Measurements from ENCODE around the gene GLYR1. TPM values are rescaled to one million over a fixed set of nuclear protein-coding genes. Genes with fewer than 3 reads are reported as not detected.

The GLYR1 gene
- total and polyA plus RNA-seq, 2 donors (not counting 3 experiments of a cell fraction or from before 2014, with no cell fraction given): 47.9 to 107 TPM

GRCh38 chr16:4768549-4769305 is 78.4 kb downstream of the GLYR1 start:
- peaks cover 12% of the 10 kb centered on the region for H3K79me2 ChIP-seq (ENCODE audit: control insufficient read depth, insufficient read depth, low read length)
- ChIA-PET CTCF (interaction anchor here (0.6 to 1.4 kb wide), 4 partner anchors 17 to 189 kb away, joined by 3 to 6 read pairs (median 3); partner anchors contain the start of genes ANKS3, DNAAF8 and ROGDI), POLR2A (interaction anchor here (0.6 to 1.0 kb wide), 3 partner anchors 10 to 34 kb away, joined by 3 read pairs; partner anchors contain the start of genes ANKS3, DNAAF8 and ROGDI)
- no peaks in the 10 kb centered on the region for H4K20me1 ChIP-seq (replicated peaks; ENCODE audit: control insufficient read depth, extremely low read depth, insufficient read depth, low read length)
- peak; percentile 95 for DNase-seq (ENCODE audit: low read depth, low spot score)
- intact Hi-C loops (cut with micrococcal nuclease): loop anchor here (1.0 kb wide), 1 partner anchor 34 kb away; the partner anchor contains the start of gene ROGDI
- peak overlapping the region; percentile 90 for H3K4me2 ChIP-seq (ENCODE audit: insufficient read depth, low read length)
- H3K9me1 ChIP-seq (replicated peaks; ENCODE audit: control insufficient read depth, extremely low read depth, insufficient read depth, low read length): no peaks in the 10 kb centered on the region
- H3K27me3 ChIP-seq (ENCODE audit: control insufficient read depth in 2 of 2, insufficient read depth in 2 of 2, low read length in 2 of 2): no peaks in the 10 kb centered on the region
- FAIRE-seq: peak; percentile 98
- H3K9ac ChIP-seq (replicated peaks; ENCODE audit: extremely low read depth, insufficient read depth, low read length): peak overlapping the region; percentile 53
- peak overlapping the region; percentile 83 for H2AFZ ChIP-seq (ENCODE audit: low read depth, low read length)
- peaks cover 0 to 10% of the 10 kb centered on the region in 2 experiments for H3K36me3 ChIP-seq (ENCODE audit: control insufficient read depth in 2 of 2, extremely low read depth in 1 of 2, insufficient read depth in 2 of 2, low read length in 2 of 2)
- BruUV-seq (replicated peaks): no TSS peak
- dilution Hi-C loops (cut with MboI; ENCODE audit: extremely low pct_ligation_motif_present, low sequenced_read_pairs): no loop called here
- TF ChIP-seq POLR2A (IDR thresholded peaks at IDR 0.05; ENCODE audit: low read depth, low read length): peak; percentile 79
- no peak for TF ChIP-seq MYC (IDR thresholded peaks at IDR 0.05; ENCODE audit: low read depth, low read length)
- TF ChIP-seq MAX (IDR thresholded peaks at IDR 0.05; ENCODE audit: insufficient read depth, insufficient read length): no peak
- TF ChIP-seq JUN (IDR thresholded peaks at IDR 0.05; ENCODE audit: borderline replicate concordance, insufficient read depth, insufficient read length, low read depth): no peak
- peak; percentile 57 for TF ChIP-seq POLR2AphosphoS5 (IDR thresholded peaks at IDR 0.05; ENCODE audit: insufficient read depth, low read depth, low read length)
- TF ChIP-seq EZH2 (IDR thresholded peaks at IDR 0.05; ENCODE audit: borderline replicate concordance, low read depth, low read length, severe bottlenecking): no peak
- TF ChIP-seq FOS (IDR thresholded peaks at IDR 0.05; ENCODE audit: borderline replicate concordance, insufficient read depth, low read length): no peak
- TF ChIP-seq CTCF (IDR thresholded peaks at IDR 0.05; ENCODE audit: extremely low read depth in 1 of 2, insufficient read depth in 1 of 2, low read depth in 1 of 2, low read length in 2 of 2): no peak
- TF ChIP-seq GATA2 (IDR thresholded peaks at IDR 0.05; ENCODE audit: insufficient read depth, insufficient read length, low read depth, low read length): no peak
- no peaks in the 10 kb centered on the region for H3K9me3 ChIP-seq (replicated peaks; ENCODE audit: control insufficient read depth, insufficient read depth, low read length)
- peak overlapping the region; percentile 33 for H3K27ac ChIP-seq (ENCODE audit: insufficient read depth, low read depth, low read length)
- H3K4me1 ChIP-seq (ENCODE audit: control insufficient read depth, extremely low read depth, insufficient read depth, low read length): peaks cover 15% of the 10 kb centered on the region
- H3K4me3 ChIP-seq (replicated peaks in 1 of 3; ENCODE audit: insufficient read depth in 1 of 3, low read depth in 1 of 3, low read length in 3 of 3): peak overlapping the region; percentile 21 to 68 (median 51)

Measured in endothelial cell of umbilical vein (primary cell).